Tibial artery (tissue), 4 donors: ENCODE measurements around the gene LMF1.

Experiments
- DNase-seq, 2 donors: peaks; one replicate each; pipeline ENCODE4 v3.0.0-alpha.2; 2019
- H3K27ac ChIP-seq, 2 donors: fragments of 200-600 bp; sonication (generic) in 1 of 2; 1 replicate in 1 of 2; 2 replicates in 1 of 2; pipeline ENCODE4 v1.5.1; 2018 to 2019; ENCODE audit warnings: mild to moderate bottlenecking in 1 of 2
- H3K27me3 ChIP-seq, 2 donors: fragments of 200-600 bp; sonication (generic) in 1 of 2; one replicate each; pipeline versions ENCODE4 v1.5.1 to v1.6.0; 2016 to 2019
- H3K36me3 ChIP-seq, 3 donors: fragments of 200-600 bp; sonication (generic) in 2 of 3; one replicate each; pipeline ENCODE4 v1.5.1; 2016 to 2019; ENCODE audit warnings: mild to moderate bottlenecking in 2 of 3
- H3K4me1 ChIP-seq, 4 donors: fragments of 200-600 bp; sonication (generic) in 2 of 4; 1 replicate in 3 of 4; 2 replicates in 1 of 4; pipeline ENCODE4 v1.5.1; 2016 to 2019
- H3K4me3 ChIP-seq, 2 donors: fragments of 200-600 bp; sonication (generic) in 1 of 2; 1 replicate in 1 of 2; 2 replicates in 1 of 2; pipeline ENCODE4 v1.5.1; 2018 to 2019; ENCODE audit warnings: mild to moderate bottlenecking in 2 of 2
- H3K9me3 ChIP-seq, 3 donors: fragments of 200-600 bp; sonication (generic) in 1 of 3; one replicate each; pipeline ENCODE4 v1.5.1; 2016 to 2019
- intact Hi-C: fragments of 100-400 bp; cut with DNase I; formaldehyde crosslinking; loops from one replicate; pipeline ENCODE4 v1.15.0; 2023; ENCODE audit warnings: low total_unique reads
- TF ChIP-seq, protein P1 (sequence below), 2 experiments: fragments of 200-600 bp in 1 of 2; fragments of 450-650 bp in 1 of 2; IDR thresholded peaks; one replicate each; pipeline ENCODE4 v1.5.1; 2017 to 2019; ENCODE audit warnings: antibody characterized with exemption in 2 of 2, mild to moderate bottlenecking in 1 of 2, moderate library complexity in 1 of 2

Gene LMF1

DNA sequence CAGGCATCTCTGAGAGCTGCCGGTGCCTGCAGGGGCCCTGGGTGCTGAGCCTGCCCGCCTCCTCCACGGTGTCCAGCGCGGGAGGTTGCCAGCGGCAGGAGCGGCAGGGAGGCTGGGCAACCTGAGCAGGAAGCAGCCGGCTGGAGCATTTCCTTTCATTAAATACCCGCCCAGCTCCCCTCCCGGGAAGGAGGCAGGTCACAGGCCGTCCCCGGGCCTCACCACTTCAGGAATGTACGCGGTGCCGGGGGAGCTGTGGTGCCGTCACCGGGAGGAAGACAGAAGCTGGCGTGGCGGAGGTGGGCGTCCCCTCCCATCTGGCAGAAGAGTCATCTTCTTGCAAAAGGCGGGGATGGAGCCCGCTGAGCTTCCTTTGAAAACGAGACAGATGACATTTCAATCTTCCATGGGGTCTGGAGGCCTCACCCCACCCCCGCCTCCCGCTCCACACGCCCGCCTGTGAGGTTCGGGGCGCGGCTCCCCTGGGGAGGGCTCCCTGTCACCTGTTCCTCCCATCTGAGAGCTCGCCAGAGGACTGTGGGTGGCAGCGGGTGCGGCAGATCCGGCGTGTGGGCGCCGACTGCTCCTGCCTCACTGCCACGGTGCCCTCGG is 26.8 kb upstream of the LMF1 start:
- H3K9me3 ChIP-seq: peaks cover 6 to 21% (median 21%) of the 10 kb centered on the region in 3 donors
- TF ChIP-seq, protein P1, sequence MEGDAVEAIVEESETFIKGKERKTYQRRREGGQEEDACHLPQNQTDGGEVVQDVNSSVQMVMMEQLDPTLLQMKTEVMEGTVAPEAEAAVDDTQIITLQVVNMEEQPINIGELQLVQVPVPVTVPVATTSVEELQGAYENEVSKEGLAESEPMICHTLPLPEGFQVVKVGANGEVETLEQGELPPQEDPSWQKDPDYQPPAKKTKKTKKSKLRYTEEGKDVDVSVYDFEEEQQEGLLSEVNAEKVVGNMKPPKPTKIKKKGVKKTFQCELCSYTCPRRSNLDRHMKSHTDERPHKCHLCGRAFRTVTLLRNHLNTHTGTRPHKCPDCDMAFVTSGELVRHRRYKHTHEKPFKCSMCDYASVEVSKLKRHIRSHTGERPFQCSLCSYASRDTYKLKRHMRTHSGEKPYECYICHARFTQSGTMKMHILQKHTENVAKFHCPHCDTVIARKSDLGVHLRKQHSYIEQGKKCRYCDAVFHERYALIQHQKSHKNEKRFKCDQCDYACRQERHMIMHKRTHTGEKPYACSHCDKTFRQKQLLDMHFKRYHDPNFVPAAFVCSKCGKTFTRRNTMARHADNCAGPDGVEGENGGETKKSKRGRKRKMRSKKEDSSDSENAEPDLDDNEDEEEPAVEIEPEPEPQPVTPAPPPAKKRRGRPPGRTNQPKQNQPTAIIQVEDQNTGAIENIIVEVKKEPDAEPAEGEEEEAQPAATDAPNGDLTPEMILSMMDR (IDR thresholded peaks at IDR 0.05): no peak
- DNase-seq: peak in 1 of 2 donors; percentile 35
- H3K27me3 ChIP-seq: peaks cover 0 to 68% of the 10 kb centered on the region in 2 donors
- peak overlapping the region in 1 of 2 donors; percentile 11 for H3K4me3 ChIP-seq
- H3K27ac ChIP-seq: no peak overlapping the region
- intact Hi-C loops: no loop called here
- peaks cover 0 to 13% (median 0%) of the 10 kb centered on the region in 4 donors for H3K4me1 ChIP-seq
- H3K36me3 ChIP-seq: peaks cover 0 to 5% (median 0%) of the 10 kb centered on the region in 3 donors

DNA sequence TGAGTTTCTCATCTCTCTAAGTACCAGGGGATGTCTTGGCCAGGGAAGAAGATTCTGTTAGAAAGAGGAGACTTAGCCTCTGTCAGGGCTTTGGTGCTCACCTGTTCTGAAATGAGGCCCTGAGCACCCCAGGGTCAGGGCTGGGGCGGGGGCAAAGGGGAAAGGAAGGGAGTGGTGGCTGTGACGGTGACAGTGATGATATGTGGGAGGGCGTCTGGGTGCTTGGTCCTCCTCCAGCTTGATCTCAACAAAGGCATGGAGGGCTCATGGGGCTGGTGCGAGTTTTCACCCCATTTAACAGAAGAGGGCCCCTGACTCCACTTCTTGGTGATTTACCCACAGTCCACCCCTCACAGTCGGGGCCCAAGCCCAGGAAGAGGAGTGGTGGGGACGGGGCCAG is 25.9 kb upstream of the LMF1 start:
- Histone ChIP-seq H3K4me3 (no peak overlapping the region), H3K36me3 (peaks cover 0 to 5% (median 0%) of the 10 kb centered on the region in 3 donors), H3K27ac (no peak overlapping the region), H3K9me3 (peaks cover 6 to 21% (median 21%) of the 10 kb centered on the region in 3 donors), H3K27me3 (peaks cover 0 to 65% of the 10 kb centered on the region in 2 donors), H3K4me1 (peaks cover 0 to 13% (median 0%) of the 10 kb centered on the region in 4 donors)
- intact Hi-C loops: no loop called here
- TF ChIP-seq, protein P1 (IDR thresholded peaks at IDR 0.05): no peak
- DNase-seq: no peak

DNA sequence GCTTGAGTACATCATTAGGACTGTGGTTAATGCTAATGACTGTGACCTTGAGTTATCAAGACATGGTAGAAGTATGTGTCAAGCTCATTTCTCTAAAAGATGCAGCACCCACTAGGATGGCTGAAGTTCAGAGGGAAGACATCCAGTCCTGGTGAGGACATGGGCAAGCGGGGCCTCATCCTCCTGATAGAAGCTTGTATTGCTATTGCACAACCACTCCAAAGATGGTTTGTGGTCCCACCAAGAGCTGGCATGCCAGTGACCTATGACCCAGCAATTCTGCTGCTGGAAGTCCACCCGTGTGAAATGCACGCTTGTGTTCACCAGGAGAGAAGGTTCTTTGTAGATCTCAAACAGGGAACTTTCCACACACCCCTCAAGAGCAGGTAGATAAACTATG is 25.0 kb upstream of the LMF1 start:
- H3K4me3 ChIP-seq: no peak overlapping the region

DNA sequence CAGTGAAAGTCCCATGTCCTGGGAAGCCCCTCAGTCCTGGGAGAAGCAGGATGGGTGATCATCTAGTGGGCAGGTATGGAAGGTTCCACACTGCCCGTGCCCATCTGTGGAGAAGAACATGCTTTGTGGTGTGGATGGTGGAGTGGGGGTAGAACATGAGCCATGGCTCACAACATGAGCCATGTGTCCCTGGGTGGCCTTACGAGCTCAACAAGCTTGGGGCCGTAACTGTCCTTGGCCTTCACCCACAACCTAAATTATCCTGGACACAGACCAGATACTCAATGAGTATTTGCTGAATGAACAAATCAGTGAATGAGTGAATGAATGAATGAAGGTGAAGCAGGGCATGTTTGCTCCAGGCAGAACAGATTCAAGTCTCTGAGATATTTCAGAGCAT is 24.3 kb upstream of the LMF1 start:
- Histone ChIP-seq H3K9me3 (peaks cover 6 to 21% (median 21%) of the 10 kb centered on the region in 3 donors), H3K27me3 (peaks cover 0 to 66% of the 10 kb centered on the region in 2 donors), H3K4me1 (peaks cover 0 to 13% (median 0%) of the 10 kb centered on the region in 4 donors), H3K4me3 (no peak overlapping the region), H3K36me3 (peaks cover 0 to 5% (median 0%) of the 10 kb centered on the region in 3 donors), H3K27ac (no peak overlapping the region)
- intact Hi-C loops: no loop called here
- TF ChIP-seq, protein P1 (IDR thresholded peaks at IDR 0.05): no peak
- no peak for DNase-seq

More for the DNA sequence above, 25.0 kb upstream of the LMF1 start:
- TF ChIP-seq, protein P1 (IDR thresholded peaks at IDR 0.05): no peak
- no peak overlapping the region for H3K27ac ChIP-seq
- H3K9me3 ChIP-seq: peaks cover 6 to 21% (median 21%) of the 10 kb centered on the region in 3 donors
- H3K27me3 ChIP-seq: peaks cover 0 to 66% of the 10 kb centered on the region in 2 donors
- peaks cover 0 to 13% (median 0%) of the 10 kb centered on the region in 4 donors for H3K4me1 ChIP-seq
- DNase-seq: no peak
- intact Hi-C loops: no loop called here
- H3K36me3 ChIP-seq: peaks cover 0 to 5% (median 0%) of the 10 kb centered on the region in 3 donors

DNA sequence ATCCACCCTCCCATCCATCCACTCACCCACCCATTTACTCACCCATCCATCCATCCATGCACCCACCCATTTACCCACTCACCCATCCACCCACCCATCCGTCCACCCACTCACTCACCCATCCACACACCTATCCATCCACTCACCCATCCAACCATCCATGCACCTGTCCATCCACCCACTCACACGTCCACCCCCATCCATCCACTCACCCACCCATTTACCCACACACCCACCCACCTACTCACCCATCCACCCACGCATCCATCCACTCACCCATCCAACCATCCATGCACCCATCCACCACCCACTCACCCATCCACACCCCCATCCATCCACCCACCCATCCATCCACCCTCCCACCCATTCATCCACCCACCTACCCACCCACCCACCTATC is 22.9 kb upstream of the LMF1 start:
- Histone ChIP-seq H3K27me3 (peaks cover 0 to 67% of the 10 kb centered on the region in 2 donors), H3K36me3 (peaks cover 0 to 5% (median 0%) of the 10 kb centered on the region in 3 donors), H3K4me1 (peaks cover 0 to 13% (median 0%) of the 10 kb centered on the region in 4 donors), H3K4me3 (no peak overlapping the region), H3K9me3 (peaks cover 6 to 21% (median 21%) of the 10 kb centered on the region in 3 donors), H3K27ac (no peak overlapping the region)
- no peak for DNase-seq
- intact Hi-C loops: no loop called here
- TF ChIP-seq, protein P1 (IDR thresholded peaks at IDR 0.05): no peak
